Mucosa of rectum (tissue), 2 donors: Measurements from ENCODE around the gene NATD1.
A peak's percentile ranks its signal among the peaks of the same experiment; 100 is the strongest.
"Not testable (repeated sequence)": the region's sequence is repeated elsewhere in the genome, so short reads cannot be mapped to it uniquely, and the experiment has no call there.

Experiments
- H3K27ac ChIP-seq, 2 donors: one replicate each; pipeline ENCODE4 v1.7.0; 2013; ENCODE audit warnings: inconsistent platforms in 2 of 2, low read depth in 2 of 2, low read length in 2 of 2
- H3K27me3 ChIP-seq, 2 donors: one replicate each; pipeline ENCODE4 v1.7.0; 2013; ENCODE audit warnings: low read length in 2 of 2; ENCODE audit not compliant: control insufficient read depth in 2 of 2, insufficient read depth in 2 of 2
- H3K36me3 ChIP-seq, 2 donors: one replicate each; pipeline ENCODE4 v1.7.0; 2013; ENCODE audit warnings: low read length in 2 of 2; ENCODE audit not compliant: control insufficient read depth in 2 of 2, insufficient read depth in 2 of 2
- H3K4me1 ChIP-seq, 2 donors: one replicate each; pipeline ENCODE4 v1.7.0; 2013; ENCODE audit warnings: low read length in 2 of 2, mild to moderate bottlenecking in 1 of 2; ENCODE audit not compliant: control insufficient read depth in 2 of 2, insufficient read depth in 2 of 2
- H3K4me3 ChIP-seq, 2 donors: one replicate each; pipeline ENCODE4 v1.7.0; 2013; ENCODE audit warnings: low read length in 2 of 2
- H3K9ac ChIP-seq, 2 donors: one replicate each; pipeline ENCODE4 v1.7.0; 2013; ENCODE audit warnings: low read length in 2 of 2, low read depth in 1 of 2, mild to moderate bottlenecking in 1 of 2
- H3K9me3 ChIP-seq, 2 donors: one replicate each; pipeline ENCODE4 v1.7.0; 2013; ENCODE audit warnings: low read length in 2 of 2; ENCODE audit not compliant: control insufficient read depth in 2 of 2
- donor health status: healthy.
- donor health status: Normal muscosa, but diverticular disease.

The NATD1 gene

DNA sequence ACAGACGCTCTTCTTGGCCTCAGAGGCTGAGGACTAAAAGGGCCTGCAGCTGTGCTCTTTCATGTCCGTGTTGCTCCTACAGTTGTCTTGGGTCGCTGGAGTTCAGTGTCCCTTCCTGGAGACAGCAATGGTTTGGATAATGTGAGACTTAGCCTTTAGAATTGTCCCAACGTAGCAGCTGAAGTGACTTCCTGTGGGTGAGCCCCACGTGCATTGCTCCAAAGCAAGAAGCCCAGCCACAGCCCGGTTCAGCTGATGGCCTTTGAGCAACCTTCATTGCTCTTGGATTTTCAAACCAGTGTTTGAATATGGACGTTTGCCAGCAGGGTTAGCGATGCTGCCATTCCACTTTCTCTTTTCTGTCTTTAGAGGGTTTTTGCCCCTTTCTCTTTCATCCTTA lies 59.0 kb downstream of the NATD1 start:
- no peak overlapping the region for H3K4me3 ChIP-seq
- H3K9ac ChIP-seq = no peak overlapping the region
- no peaks in the 10 kb centered on the region for H3K27me3 ChIP-seq
- H3K9me3 ChIP-seq = no peaks in the 10 kb centered on the region
- H3K27ac ChIP-seq = peak overlapping the region in 1 of 2 donors; percentile 8
- peaks cover 0 to 2% of the 10 kb centered on the region in 2 donors for H3K4me1 ChIP-seq
- peaks cover 18 to 37% of the 10 kb centered on the region in 2 donors for H3K36me3 ChIP-seq

DNA sequence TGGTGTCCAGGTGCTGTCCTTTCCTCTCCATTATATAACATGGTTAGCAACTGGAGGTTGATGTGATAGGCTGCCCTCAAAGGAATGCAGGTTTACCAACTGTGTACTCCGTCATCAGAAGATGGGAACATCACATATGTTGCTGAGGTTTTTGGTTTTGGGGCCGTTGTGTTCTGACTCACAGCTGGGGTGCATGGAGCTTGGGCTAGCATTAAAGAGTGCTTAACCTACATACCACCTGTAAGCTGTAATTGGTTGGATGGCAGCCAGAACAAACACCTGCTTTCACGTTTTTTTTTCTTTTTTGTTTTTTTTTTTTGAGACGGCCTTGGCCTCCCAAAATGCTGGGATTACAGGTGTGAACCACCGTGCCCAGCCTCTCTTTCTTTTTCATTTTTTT lies 60.2 kb downstream of the NATD1 start:
- Histone ChIP-seq H3K9ac (no peak overlapping the region), H3K27ac (no peak overlapping the region), H3K4me1 (peaks cover 0 to 2% of the 10 kb centered on the region in 2 donors)

DNA sequence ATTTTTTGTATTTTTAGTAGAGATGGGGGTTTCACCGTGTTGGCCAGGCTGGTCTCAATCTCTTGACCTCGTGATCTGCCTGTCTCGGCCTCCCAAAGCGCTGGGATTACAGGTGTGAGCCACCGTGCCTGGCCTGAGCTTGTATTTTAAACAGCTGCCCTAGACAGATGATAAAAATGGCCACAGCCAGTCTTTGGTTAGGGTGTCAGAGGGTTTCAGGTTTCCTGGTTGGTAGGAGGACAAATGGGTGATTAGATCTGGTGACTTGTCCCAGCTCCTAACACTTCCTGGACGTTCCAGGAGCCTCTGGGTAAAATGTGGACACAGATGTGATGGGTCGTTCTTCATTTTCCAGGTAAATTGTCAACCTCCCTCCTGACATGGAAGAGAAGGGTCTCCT lies 60.8 kb downstream of the NATD1 start:
- not testable (repeated sequence) for H3K4me3 ChIP-seq, H3K9ac ChIP-seq, H3K27me3 ChIP-seq, H3K4me1 ChIP-seq, H3K27ac ChIP-seq, H3K9me3 ChIP-seq
- H3K36me3 ChIP-seq = peaks cover 15 to 29% of the 10 kb centered on the region in 2 donors

More for the DNA sequence above, 60.2 kb downstream of the NATD1 start:
- no peaks in the 10 kb centered on the region for H3K27me3 ChIP-seq
- H3K9me3 ChIP-seq = no peaks in the 10 kb centered on the region
- no peak overlapping the region for H3K4me3 ChIP-seq
- H3K36me3 ChIP-seq = peaks cover 20 to 35% of the 10 kb centered on the region in 2 donors

DNA sequence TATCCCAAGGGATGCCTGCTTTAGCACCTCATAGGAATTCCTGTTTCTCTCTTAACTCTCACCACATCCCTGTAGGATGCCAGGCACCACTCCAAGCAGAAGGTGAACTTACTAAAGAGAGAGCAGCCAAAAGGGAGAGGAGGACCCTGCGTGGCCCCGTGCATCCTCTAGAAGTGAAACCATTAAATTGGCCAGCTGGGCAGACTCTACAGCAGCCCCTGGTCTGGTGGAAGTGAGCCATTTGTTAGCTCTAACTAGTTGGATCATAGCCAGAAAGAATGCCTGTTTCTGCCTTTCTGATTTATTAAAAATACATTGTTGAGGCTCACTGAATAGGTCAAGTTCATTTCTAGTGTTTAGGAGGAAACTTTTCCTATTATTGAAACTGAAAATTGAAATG lies 61.5 kb downstream of the NATD1 start:
- Histone ChIP-seq H3K27ac (no peak overlapping the region), H3K9ac (no peak overlapping the region), H3K27me3 (no peaks in the 10 kb centered on the region), H3K4me1 (peaks cover 0 to 2% of the 10 kb centered on the region in 2 donors), H3K36me3 (peaks cover 9 to 23% of the 10 kb centered on the region in 2 donors), H3K9me3 (no peaks in the 10 kb centered on the region), H3K4me3 (no peak overlapping the region)

DNA sequence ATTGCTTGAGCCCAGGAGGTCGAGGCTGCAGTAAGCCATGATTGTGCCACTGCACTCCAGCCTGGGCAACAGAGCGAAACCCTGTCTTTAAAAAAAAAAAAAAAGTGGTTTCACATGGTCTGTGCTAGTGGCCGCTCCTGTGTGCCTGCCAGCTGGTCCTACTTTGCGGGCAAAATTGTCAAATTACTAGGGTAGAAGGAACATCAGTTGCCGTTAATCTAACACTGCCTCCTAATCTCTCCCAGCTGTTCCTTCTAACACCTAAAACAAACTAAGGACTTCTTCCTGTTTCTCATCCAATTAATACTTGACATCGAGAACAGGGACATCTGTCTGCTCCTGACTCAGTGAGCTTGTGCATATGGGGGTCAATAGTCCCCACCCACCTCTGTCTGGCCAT lies 63.1 kb downstream of the NATD1 start:
- Histone ChIP-seq H3K27me3 (no peaks in the 10 kb centered on the region), H3K36me3 (peaks cover 18 to 28% of the 10 kb centered on the region in 2 donors), H3K4me3 (no peak overlapping the region), H3K4me1 (peaks cover 0 to 2% of the 10 kb centered on the region in 2 donors), H3K9ac (no peak overlapping the region), H3K27ac (no peak overlapping the region), H3K9me3 (no peaks in the 10 kb centered on the region)

DNA sequence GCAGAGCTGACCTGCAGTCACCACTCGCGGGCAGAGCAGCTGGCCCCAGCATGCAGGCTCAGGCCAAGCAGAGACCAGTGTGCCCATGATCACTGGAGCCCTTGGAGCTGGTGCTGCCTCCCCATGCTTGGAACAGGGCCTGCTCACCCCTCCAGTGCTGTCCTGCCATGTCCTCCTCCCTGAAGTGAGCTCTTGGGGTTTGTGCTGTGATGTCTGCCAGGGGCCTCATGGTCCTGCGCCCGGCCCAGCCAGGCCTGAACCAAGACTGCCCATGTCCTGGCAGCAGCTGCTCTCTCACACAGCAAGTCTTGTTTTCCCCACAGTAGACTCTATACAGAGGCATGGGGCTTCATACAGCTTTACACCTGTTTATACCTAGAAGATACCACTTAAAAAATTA lies 63.8 kb downstream of the NATD1 start:
- Histone ChIP-seq H3K27me3 (no peaks in the 10 kb centered on the region), H3K4me1 (peaks cover 0 to 1% of the 10 kb centered on the region in 2 donors), H3K4me3 (no peak overlapping the region), H3K27ac (no peak overlapping the region), H3K9ac (no peak overlapping the region), H3K9me3 (no peaks in the 10 kb centered on the region), H3K36me3 (peaks cover 24 to 33% of the 10 kb centered on the region in 2 donors)
